ENCODE data around the gene THAP5.

- no peak for TF ChIP-seq EZH2 (IDR thresholded peaks at IDR 0.05; ENCODE audit: borderline replicate concordance, low read length)
- TF ChIP-seq, protein P1, sequence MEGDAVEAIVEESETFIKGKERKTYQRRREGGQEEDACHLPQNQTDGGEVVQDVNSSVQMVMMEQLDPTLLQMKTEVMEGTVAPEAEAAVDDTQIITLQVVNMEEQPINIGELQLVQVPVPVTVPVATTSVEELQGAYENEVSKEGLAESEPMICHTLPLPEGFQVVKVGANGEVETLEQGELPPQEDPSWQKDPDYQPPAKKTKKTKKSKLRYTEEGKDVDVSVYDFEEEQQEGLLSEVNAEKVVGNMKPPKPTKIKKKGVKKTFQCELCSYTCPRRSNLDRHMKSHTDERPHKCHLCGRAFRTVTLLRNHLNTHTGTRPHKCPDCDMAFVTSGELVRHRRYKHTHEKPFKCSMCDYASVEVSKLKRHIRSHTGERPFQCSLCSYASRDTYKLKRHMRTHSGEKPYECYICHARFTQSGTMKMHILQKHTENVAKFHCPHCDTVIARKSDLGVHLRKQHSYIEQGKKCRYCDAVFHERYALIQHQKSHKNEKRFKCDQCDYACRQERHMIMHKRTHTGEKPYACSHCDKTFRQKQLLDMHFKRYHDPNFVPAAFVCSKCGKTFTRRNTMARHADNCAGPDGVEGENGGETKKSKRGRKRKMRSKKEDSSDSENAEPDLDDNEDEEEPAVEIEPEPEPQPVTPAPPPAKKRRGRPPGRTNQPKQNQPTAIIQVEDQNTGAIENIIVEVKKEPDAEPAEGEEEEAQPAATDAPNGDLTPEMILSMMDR (conservative IDR thresholded peaks at IDR 0.05 in 1 of 2, IDR thresholded peaks at IDR 0.05 in 1 of 2; ENCODE audit: extremely low read depth in 1 of 2, insufficient read depth in 1 of 2, low read depth in 1 of 2, low read length in 2 of 2): no peak
Observed at GRCh38 chr7:108557191-108557590, 12.3 kb downstream of the THAP5 start.

All from mammary epithelial cell (primary cell).